Esophagus squamous epithelium (tissue), 4 donors: ENCODE measurements around the gene LDLRAD4.

Source experiments
- POLR2A ChIP-seq, 4 donors: fragments of 450-650 bp; IDR thresholded peaks; one replicate each; pipeline ENCODE4 v1.6.1; 2017; ENCODE audit warnings: antibody characterized with exemption in 4 of 4, mild to moderate bottlenecking in 4 of 4, moderate library complexity in 3 of 4
- TF ChIP-seq, protein P1 (sequence below), 6 experiments: fragments of 450-650 bp in 4 of 6; fragments of 200-600 bp in 2 of 6; sonication (generic) in 2 of 6; IDR thresholded peaks; one replicate each; pipeline ENCODE4 v1.5.1; 2016 to 2019; ENCODE audit warnings: antibody characterized with exemption in 6 of 6, mild to moderate bottlenecking in 4 of 6, moderate library complexity in 4 of 6

GRCh38 chr18:13283746-13284145, 65.2 kb downstream of the LDLRAD4 start:
- TF ChIP-seq, protein P1, sequence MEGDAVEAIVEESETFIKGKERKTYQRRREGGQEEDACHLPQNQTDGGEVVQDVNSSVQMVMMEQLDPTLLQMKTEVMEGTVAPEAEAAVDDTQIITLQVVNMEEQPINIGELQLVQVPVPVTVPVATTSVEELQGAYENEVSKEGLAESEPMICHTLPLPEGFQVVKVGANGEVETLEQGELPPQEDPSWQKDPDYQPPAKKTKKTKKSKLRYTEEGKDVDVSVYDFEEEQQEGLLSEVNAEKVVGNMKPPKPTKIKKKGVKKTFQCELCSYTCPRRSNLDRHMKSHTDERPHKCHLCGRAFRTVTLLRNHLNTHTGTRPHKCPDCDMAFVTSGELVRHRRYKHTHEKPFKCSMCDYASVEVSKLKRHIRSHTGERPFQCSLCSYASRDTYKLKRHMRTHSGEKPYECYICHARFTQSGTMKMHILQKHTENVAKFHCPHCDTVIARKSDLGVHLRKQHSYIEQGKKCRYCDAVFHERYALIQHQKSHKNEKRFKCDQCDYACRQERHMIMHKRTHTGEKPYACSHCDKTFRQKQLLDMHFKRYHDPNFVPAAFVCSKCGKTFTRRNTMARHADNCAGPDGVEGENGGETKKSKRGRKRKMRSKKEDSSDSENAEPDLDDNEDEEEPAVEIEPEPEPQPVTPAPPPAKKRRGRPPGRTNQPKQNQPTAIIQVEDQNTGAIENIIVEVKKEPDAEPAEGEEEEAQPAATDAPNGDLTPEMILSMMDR (IDR thresholded peaks at IDR 0.05): no peak
- TF ChIP-seq POLR2A (IDR thresholded peaks at IDR 0.05): no peak
